HL-60 (cell line): ENCODE results near the gene CRY1.

ENCODE experiments used
- DNase-seq, 2 experiments: peaks; one replicate each; pipeline ENCODE4 v3.0.0-alpha.2; 2010 to 2020; ENCODE audit warnings: low read depth in 1 of 2, low spot score in 1 of 2
- H3K27ac ChIP-seq: fragments of 250-450 bp; sonication (Bioruptor Pico); replicated peaks from 2 replicates; pipeline ENCODE4 v1.5.1; 2020; ENCODE audit warnings: mild to moderate bottlenecking, moderate library complexity
- H3K27me3 ChIP-seq: fragments of 250-450 bp; sonication (Bioruptor Pico); 2 replicates; pipeline ENCODE4 v1.5.1; 2021; ENCODE audit warnings: mild to moderate bottlenecking, moderate library complexity; ENCODE audit not compliant: insufficient read depth, poor library complexity, severe bottlenecking
- H3K4me3 ChIP-seq: replicated peaks from 2 replicates; pipeline ENCODE4 v1.5.1; 2011; ENCODE audit warnings: mild to moderate bottlenecking, control low read depth, low read length; ENCODE audit not compliant: insufficient read depth
- CTCF ChIP-seq: IDR thresholded peaks from one replicate; pipeline ENCODE4 v1.5.1; 2011; ENCODE audit warnings: low read length, control low read depth, inconsistent platforms; ENCODE audit not compliant: insufficient read depth
- GABPA ChIP-seq: IDR thresholded peaks from 2 replicates; pipeline ENCODE4 v1.6.1; 2012; ENCODE audit warnings: low read depth
- POLR2AphosphoS5 ChIP-seq: IDR thresholded peaks from 2 replicates; pipeline ENCODE4 v1.6.1; 2012; ENCODE audit warnings: low read depth
- REST ChIP-seq: IDR thresholded peaks from 2 replicates; pipeline ENCODE4 v1.6.1; 2012; ENCODE audit warnings: low read depth; ENCODE audit not compliant: insufficient replicate concordance
- SPI1 ChIP-seq: IDR thresholded peaks from 2 replicates; pipeline ENCODE4 v1.6.1; 2012; ENCODE audit warnings: low read depth, mild to moderate bottlenecking, borderline replicate concordance

CRY1 gene

GRCh38 chr12:107122452-107122958 is 29.2 kb upstream of the CRY1 start:
- H3K27me3 ChIP-seq, result peaks cover 3% of the 10 kb centered on the region
- no peak for DNase-seq
- TF ChIP-seq SPI1 (no peak), GABPA (no peak), REST (no peak), POLR2AphosphoS5 (no peak), CTCF (no peak)
- H3K4me3 ChIP-seq, result no peak overlapping the region
- no peak overlapping the region for H3K27ac ChIP-seq

- Histone ChIP-seq H3K27me3 (peaks cover 3% of the 10 kb centered on the region), H3K27ac (no peak overlapping the region), H3K4me3 (no peak overlapping the region)
- DNase-seq, result no peak
- TF ChIP-seq CTCF, result no peak
- TF ChIP-seq GABPA, result no peak
- TF ChIP-seq POLR2AphosphoS5, result no peak
- TF ChIP-seq SPI1, result no peak
- no peak for TF ChIP-seq REST
These were observed 25.7 kb upstream of the CRY1 start for GRCh38 chr12:107119091-107119490.

- Histone ChIP-seq H3K27me3 (peaks cover 3% of the 10 kb centered on the region), H3K27ac (no peak overlapping the region), H3K4me3 (no peak overlapping the region)
- DNase-seq, result no peak
- no peak for TF ChIP-seq GABPA
- TF ChIP-seq SPI1, result no peak
- no peak for TF ChIP-seq POLR2AphosphoS5
- TF ChIP-seq CTCF, result no peak
- TF ChIP-seq REST, result no peak
These were observed 25.3 kb upstream of the CRY1 start for GRCh38 chr12:107118624-107119023.
